ENCODE measurements around the gene MPDZ. TPM values are rescaled to one million over a fixed set of nuclear protein-coding genes. Genes with fewer than 3 reads are reported as not detected.

The MPDZ gene
- total and polyA plus RNA-seq, 2 of the 4 experiments (the other 2 are of a cell fraction) = 18.8 to 39.3 TPM

- DNase-seq (no peak), ATAC-seq (ENCODE audit: low read depth) (no peak)
- dilution Hi-C loops (cut with HindIII; ENCODE audit: low sequenced_read_pairs, unreplicated experiment) (no loop called here), in situ Hi-C loops (cut with MboI; ENCODE audit: low sequenced_read_pairs) (no loop called here), intact Hi-C loops (cut with micrococcal nuclease) (no loop called here)
- H3K4me1 ChIP-seq (ENCODE audit: control insufficient read depth, insufficient read depth, low read length) = no peaks in the 10 kb centered on the region
- H3K14ac ChIP-seq (replicated peaks; ENCODE audit: low read depth, low read length) = no peak overlapping the region
- no peak overlapping the region for H2BK20ac ChIP-seq (ENCODE audit: low read depth, low read length)
- CTCF ChIA-PET = interaction anchor here (0.5 kb wide), 1 partner anchor 12 kb away, joined by 3 read pairs; no protein-coding TSS in a partner anchor
- no peak overlapping the region for H4K91ac ChIP-seq (ENCODE audit: insufficient read depth, low read depth, low read length)
- no peak overlapping the region for H2BK120ac ChIP-seq (ENCODE audit: low read depth, low read length)
- H3K4ac ChIP-seq (ENCODE audit: low read depth, low read length) = no peak overlapping the region
- H3K56ac ChIP-seq (ENCODE audit: extremely low read depth, insufficient read depth, low read length) = no peak overlapping the region
- no peak overlapping the region for H2BK5ac ChIP-seq (ENCODE audit: low read depth, low read length, poor library complexity, severe bottlenecking)
- H3K4me3 ChIP-seq (ENCODE audit: insufficient read depth, low read depth, low read length) = no peak overlapping the region
- H2AFZ ChIP-seq (replicated peaks; ENCODE audit: low read length, poor library complexity) = no peak overlapping the region
- no peak overlapping the region for H3K18ac ChIP-seq (ENCODE audit: low read depth, low read length)
- WGBS, 2 experiments (ENCODE audit: extremely low coverage in 2 of 2, insufficient read length in 1 of 2) = no CpG with 5 or more reads among the region's 1 CpG
- H2BK15ac ChIP-seq (ENCODE audit: low read depth, low read length) = no peak overlapping the region
- peaks cover 3% of the 10 kb centered on the region for H3K36me3 ChIP-seq (ENCODE audit: control insufficient read depth, insufficient read depth, low read length)
- H4K8ac ChIP-seq (ENCODE audit: low read depth in 2 of 2, low read length in 2 of 2) = no peak overlapping the region
- no peak overlapping the region for H3K23ac ChIP-seq (ENCODE audit: low read depth, low read length)
- no peaks in the 10 kb centered on the region for H3K9me3 ChIP-seq (ENCODE audit: control insufficient read depth, insufficient read depth, low read length)
- peaks cover 3% of the 10 kb centered on the region; the same call in 1 of the 2 replicates for H3K9me1 ChIP-seq (ENCODE audit: insufficient read depth, low read length)
- H3K27me3 ChIP-seq (ENCODE audit: control insufficient read depth, insufficient read depth, low read length) = no peaks in the 10 kb centered on the region
- H3K4me2 ChIP-seq (ENCODE audit: low read depth, low read length) = no peak overlapping the region
- no peak overlapping the region for H2AK9ac ChIP-seq (replicated peaks; ENCODE audit: low read depth, low read length, poor library complexity)
- no TSS peak for BruUV-seq (replicated peaks)
- H3K9ac ChIP-seq (ENCODE audit: low read depth, low read length) = no peak overlapping the region
- no peaks in the 10 kb centered on the region for H4K20me1 ChIP-seq (ENCODE audit: insufficient read depth, low read length)
- POLR2A ChIA-PET (ENCODE audit: unreplicated experiment) = no interaction called here
- no peak overlapping the region for H4K5ac ChIP-seq (ENCODE audit: low read depth, low read length)
- H2AK5ac ChIP-seq (ENCODE audit: low read depth, low read length) = no peak overlapping the region
- no peaks in the 10 kb centered on the region for H3K79me1 ChIP-seq (ENCODE audit: low read depth in 1 of 2, low read length in 2 of 2)
- no peak for TF ChIP-seq MAFK (IDR thresholded peaks at IDR 0.05; ENCODE audit: low read depth, low read length)
- TF ChIP-seq, protein P1, sequence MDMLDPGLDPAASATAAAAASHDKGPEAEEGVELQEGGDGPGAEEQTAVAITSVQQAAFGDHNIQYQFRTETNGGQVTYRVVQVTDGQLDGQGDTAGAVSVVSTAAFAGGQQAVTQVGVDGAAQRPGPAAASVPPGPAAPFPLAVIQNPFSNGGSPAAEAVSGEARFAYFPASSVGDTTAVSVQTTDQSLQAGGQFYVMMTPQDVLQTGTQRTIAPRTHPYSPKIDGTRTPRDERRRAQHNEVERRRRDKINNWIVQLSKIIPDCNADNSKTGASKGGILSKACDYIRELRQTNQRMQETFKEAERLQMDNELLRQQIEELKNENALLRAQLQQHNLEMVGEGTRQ (IDR thresholded peaks at IDR 0.05; ENCODE audit: low read depth, low read length) = no peak
- no peak for TF ChIP-seq RAD21 (IDR thresholded peaks at IDR 0.05; ENCODE audit: low read length)
- TF ChIP-seq BHLHE40 (IDR thresholded peaks at IDR 0.05; ENCODE audit: low read depth, low read length) = no peak
- TF ChIP-seq ELK1 (IDR thresholded peaks at IDR 0.05; ENCODE audit: borderline replicate concordance, low read depth, low read length) = no peak
- no peak for TF ChIP-seq FOS (IDR thresholded peaks at IDR 0.05; ENCODE audit: low read depth, low read length)
- TF ChIP-seq CHD1 (IDR thresholded peaks at IDR 0.05; ENCODE audit: low read depth, low read length) = no peak
- no peak for TF ChIP-seq RCOR1 (IDR thresholded peaks at IDR 0.05; ENCODE audit: insufficient replicate concordance, low read length)
- no peak for TF ChIP-seq MAZ (IDR thresholded peaks at IDR 0.05; ENCODE audit: borderline replicate concordance, low read depth, low read length)
- TF ChIP-seq POLR2A (IDR thresholded peaks at IDR 0.05; ENCODE audit: low read depth, low read length) = no peak
- no peak for TF ChIP-seq RFX5 (IDR thresholded peaks at IDR 0.05; ENCODE audit: low read depth, low read length)
- TF ChIP-seq MXI1 (IDR thresholded peaks at IDR 0.05; ENCODE audit: borderline replicate concordance, low read depth, low read length) = no peak
- no peak for TF ChIP-seq SMC3 (IDR thresholded peaks at IDR 0.05; ENCODE audit: low read depth, low read length)
- TF ChIP-seq CEBPB (IDR thresholded peaks at IDR 0.05; ENCODE audit: low read depth, low read length) = no peak
- no peak for TF ChIP-seq CTCF (conservative IDR thresholded peaks at IDR 0.05; ENCODE audit: low read depth, low read length)
- TF ChIP-seq NFE2L2 (IDR thresholded peaks at IDR 0.05; ENCODE audit: low read depth, low read length) = no peak
- H3K27ac ChIP-seq (ENCODE audit: insufficient read depth, low read length) = no peak overlapping the region
Measured at GRCh38 chr9:13160051-13160450, 119.4 kb downstream of the MPDZ start.
